NCI-H2029 (cell line): ENCODE data around the gene KRTAP12-3.

ENCODE experiments used
- DNase-seq: peaks from one replicate; lab custom pipeline; 2025; lab: John Stamatoyannopoulos, UW

Gene KRTAP12-3

DNA sequence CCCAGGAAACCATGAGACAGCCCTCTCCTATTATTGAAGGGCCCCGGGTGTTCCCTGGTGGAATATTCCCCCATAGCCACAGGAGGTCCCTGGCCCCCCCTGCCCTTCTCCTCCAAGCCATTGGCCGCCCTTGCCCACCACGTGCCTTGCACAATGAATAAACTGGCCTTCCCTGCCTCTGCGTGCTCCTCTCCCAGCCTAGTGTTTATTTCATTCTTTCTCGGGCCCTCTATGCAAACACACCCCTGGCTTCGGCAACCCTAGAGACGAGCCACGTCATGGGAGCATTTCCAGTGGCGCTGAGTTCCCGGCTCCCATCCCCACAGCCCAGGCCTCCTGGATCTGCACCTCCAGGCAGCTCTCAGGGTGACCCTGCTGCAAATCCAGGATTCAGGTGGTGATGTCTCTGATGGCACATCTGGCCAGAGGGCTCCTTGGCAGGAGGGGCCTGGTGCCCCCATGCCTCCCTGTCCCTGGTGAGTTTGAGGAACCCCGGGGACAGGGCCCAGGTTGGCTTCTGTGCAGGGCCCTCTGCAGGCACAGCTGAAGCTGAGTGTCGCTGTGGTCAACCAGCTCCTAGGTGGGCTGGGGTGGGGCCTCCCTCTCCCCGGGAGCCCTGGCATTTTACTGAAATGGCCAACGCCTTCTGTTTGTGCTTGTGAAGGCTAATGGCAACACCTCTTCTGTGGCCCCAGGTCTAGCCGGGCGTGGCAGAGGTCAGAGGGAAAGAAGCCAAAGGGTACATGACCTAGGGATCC, 45.4 kb downstream of the KRTAP12-3 start:
- peak; percentile 39 for DNase-seq

DNA sequence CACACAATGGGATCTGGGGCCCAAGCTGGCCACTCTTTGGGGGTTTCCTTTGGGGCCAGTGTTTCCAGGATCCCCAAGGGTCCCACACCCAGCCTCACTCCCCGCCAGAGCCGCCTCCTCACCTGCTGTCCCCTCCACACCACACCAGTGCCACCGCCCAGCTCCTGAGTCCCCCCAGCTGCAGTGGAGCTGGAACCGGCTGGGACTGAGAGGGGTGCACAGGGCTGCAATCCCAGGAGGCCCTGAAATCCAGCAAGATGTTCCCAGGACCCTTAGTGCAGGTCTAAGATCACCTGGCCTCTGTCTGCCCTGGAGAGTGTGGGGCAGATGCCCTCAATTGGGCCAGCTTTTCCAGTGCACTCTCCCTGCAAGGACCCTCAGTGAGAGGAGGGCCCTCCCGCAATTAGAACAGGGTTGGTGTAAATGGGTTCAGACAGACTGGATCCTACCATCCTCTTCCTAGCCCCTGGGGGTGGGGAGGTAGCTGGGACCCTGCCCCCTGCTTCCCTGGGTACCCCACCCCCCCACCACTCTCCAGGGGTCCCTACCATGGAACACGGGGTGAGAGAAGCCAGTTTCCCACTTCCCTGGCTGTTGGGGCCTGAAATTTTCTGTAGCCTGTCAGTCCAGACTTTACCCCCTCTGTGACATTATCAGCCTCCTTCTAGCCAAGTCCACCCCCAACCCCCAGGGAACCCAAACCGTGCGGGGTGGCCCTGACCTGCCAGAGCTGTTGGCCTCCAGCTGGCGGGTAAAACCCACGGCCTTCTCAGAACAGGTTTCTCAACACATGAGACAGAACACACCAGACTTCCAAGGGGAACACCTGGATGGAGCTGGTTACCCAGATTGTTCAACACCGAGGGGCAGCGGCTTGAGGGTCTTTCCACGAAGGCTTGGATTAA, 46.3 kb downstream of the KRTAP12-3 start:
- no peak for DNase-seq

DNA sequence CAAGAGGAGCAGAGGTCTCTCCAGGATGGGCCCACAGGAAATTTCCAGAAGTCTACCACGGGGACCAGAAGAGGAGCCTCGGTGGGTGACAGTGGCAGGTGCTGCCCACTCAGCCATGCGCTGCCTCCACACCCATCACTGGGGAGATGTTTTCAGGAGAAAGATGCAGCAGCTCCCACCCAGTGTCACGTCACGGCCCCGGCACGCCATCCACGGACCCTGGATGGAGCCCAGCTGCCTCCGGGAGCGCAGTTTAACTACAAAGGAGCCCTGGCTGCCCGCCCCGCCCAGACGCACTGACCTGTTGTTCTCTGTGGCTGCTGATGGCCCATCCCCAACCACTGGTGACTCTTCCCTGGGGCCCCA, 46.9 kb downstream of the KRTAP12-3 start:
- no peak for DNase-seq

GRCh38 chr21:44706026-44706705, 48.4 kb downstream of the KRTAP12-3 start:
- no peak for DNase-seq

GRCh38 chr21:44706706-44707581, 49.2 kb downstream of the KRTAP12-3 start:
- DNase-seq, result no peak
